ENCODE results near the gene CGREF1. TPM values are rescaled to one million over a fixed set of nuclear protein-coding genes. Genes with fewer than 3 reads are reported as not detected.

The CGREF1 gene
- total RNA-seq, 1 donor from 2014 or later, result 9.0 TPM

GRCh38 chr2:27070653-27071276, 48.2 kb downstream of the CGREF1 start:
- H3K4me1 Mint-ChIP-seq (ENCODE audit: low read depth), result peaks cover 46% of the 10 kb centered on the region
- peak overlapping the region; percentile 98 for H3K4me3 Mint-ChIP-seq (ENCODE audit: low read depth)
- H3K9me3 Mint-ChIP-seq, result no peaks in the 10 kb centered on the region
- peak overlapping the region; percentile 90 for H3K27ac Mint-ChIP-seq
- H3K27me3 Mint-ChIP-seq (ENCODE audit: low read depth), result no peaks in the 10 kb centered on the region
- H3K36me3 Mint-ChIP-seq (ENCODE audit: low read depth), result peaks cover 45% of the 10 kb centered on the region
- intact Hi-C loops (cut with micrococcal nuclease), result loop anchor here (1.0 kb wide), 3 partner anchors 11 to 20 kb away; partner anchors contain the start of gene KHK
- DNase-seq (ENCODE audit: low spot score), result no peak

GRCh38 chr2:27069961-27070618, 48.8 kb downstream of the CGREF1 start:
- H3K4me3 Mint-ChIP-seq (ENCODE audit: low read depth), result peak overlapping the region; percentile 98
- peak overlapping the region; percentile 47 for H3K27ac Mint-ChIP-seq
- intact Hi-C loops (cut with micrococcal nuclease), result no loop called here
- H3K4me1 Mint-ChIP-seq (ENCODE audit: low read depth), result peaks cover 44% of the 10 kb centered on the region
- no peaks in the 10 kb centered on the region for H3K27me3 Mint-ChIP-seq (ENCODE audit: low read depth)
- DNase-seq (ENCODE audit: low spot score), result no peak
- H3K9me3 Mint-ChIP-seq, result no peaks in the 10 kb centered on the region
- H3K36me3 Mint-ChIP-seq (ENCODE audit: low read depth), result peaks cover 52% of the 10 kb centered on the region

DNA sequence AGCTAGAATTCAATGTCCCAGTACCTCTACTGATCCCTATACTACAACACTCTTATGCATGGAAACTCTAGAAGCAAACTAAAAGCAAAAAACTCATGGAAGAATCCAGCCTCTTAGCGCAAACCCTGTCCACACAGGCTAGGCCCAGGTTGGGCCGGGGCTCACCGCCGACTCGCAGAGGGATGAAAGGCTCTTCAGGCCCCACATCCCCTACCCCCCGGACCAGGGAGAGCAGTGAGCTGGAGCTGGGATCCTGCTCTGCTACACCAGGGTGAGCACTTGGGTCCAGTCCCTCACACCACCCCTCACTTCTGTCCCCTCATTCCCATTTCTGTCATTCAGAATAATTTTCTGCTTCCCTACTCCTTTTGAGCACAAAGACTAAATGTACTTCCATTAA, 49.5 kb downstream of the CGREF1 start:
- H3K9me3 Mint-ChIP-seq, result no peaks in the 10 kb centered on the region
- no peak for DNase-seq (ENCODE audit: low spot score)
- H3K36me3 Mint-ChIP-seq (ENCODE audit: low read depth), result peaks cover 55% of the 10 kb centered on the region
- peak overlapping the region; percentile 98 for H3K4me3 Mint-ChIP-seq (ENCODE audit: low read depth)
- intact Hi-C loops (cut with micrococcal nuclease), result no loop called here
- H3K27me3 Mint-ChIP-seq (ENCODE audit: low read depth), result no peaks in the 10 kb centered on the region
- H3K4me1 Mint-ChIP-seq (ENCODE audit: low read depth), result peaks cover 38% of the 10 kb centered on the region
- peak overlapping the region; percentile 47 for H3K27ac Mint-ChIP-seq

- no peaks in the 10 kb centered on the region for H3K27me3 Mint-ChIP-seq (ENCODE audit: low read depth)
- no peak for DNase-seq (ENCODE audit: low spot score)
- H3K27ac Mint-ChIP-seq, result no peak overlapping the region
- intact Hi-C loops (cut with micrococcal nuclease), result no loop called here
- H3K9me3 Mint-ChIP-seq, result no peaks in the 10 kb centered on the region
- H3K4me1 Mint-ChIP-seq (ENCODE audit: low read depth), result peaks cover 28% of the 10 kb centered on the region
- H3K4me3 Mint-ChIP-seq (ENCODE audit: low read depth), result no peak overlapping the region
- peaks cover 68% of the 10 kb centered on the region for H3K36me3 Mint-ChIP-seq (ENCODE audit: low read depth)
These were observed 51.5 kb downstream of the CGREF1 start for GRCh38 chr2:27067385-27067784.

- peaks cover 20% of the 10 kb centered on the region for H3K4me1 Mint-ChIP-seq (ENCODE audit: low read depth)
- H3K4me3 Mint-ChIP-seq (ENCODE audit: low read depth), result no peak overlapping the region
- no peaks in the 10 kb centered on the region for H3K9me3 Mint-ChIP-seq
- no peak for DNase-seq (ENCODE audit: low spot score)
- H3K27ac Mint-ChIP-seq, result no peak overlapping the region
- intact Hi-C loops (cut with micrococcal nuclease), result no loop called here
- no peaks in the 10 kb centered on the region for H3K27me3 Mint-ChIP-seq (ENCODE audit: low read depth)
- H3K36me3 Mint-ChIP-seq (ENCODE audit: low read depth), result peaks cover 66% of the 10 kb centered on the region
These were observed 53.8 kb downstream of the CGREF1 start for GRCh38 chr2:27065128-27065527.

DNA sequence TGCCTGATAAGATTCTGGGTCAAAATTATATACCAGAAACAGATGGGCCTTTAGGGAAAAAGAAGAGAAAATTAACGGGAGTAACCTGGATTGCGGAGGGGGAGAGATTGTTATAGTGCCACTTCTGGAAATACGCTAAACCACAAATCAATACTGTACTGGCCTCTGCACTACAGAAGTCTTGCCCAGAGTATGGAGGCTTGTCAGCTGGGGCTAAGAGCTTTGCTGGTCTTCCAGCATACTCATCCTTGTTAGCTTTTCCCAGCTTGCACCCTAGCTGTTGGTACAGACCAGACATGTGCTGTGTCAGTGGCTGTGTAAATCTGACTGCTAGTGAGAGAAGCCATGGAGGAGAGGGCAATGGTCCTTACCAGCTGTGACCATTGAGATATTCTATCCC, 58.6 kb downstream of the CGREF1 start:
- Mint-ChIP-seq H3K36me3 (ENCODE audit: low read depth) (peaks cover 43% of the 10 kb centered on the region), H3K27me3 (ENCODE audit: low read depth) (no peaks in the 10 kb centered on the region), H3K4me1 (ENCODE audit: low read depth) (peaks cover 3% of the 10 kb centered on the region), H3K4me3 (ENCODE audit: low read depth) (no peak overlapping the region), H3K9me3 (no peaks in the 10 kb centered on the region), H3K27ac (no peak overlapping the region)
- intact Hi-C loops (cut with micrococcal nuclease), result no loop called here
- DNase-seq (ENCODE audit: low spot score), result no peak

- H3K27me3 Mint-ChIP-seq (ENCODE audit: low read depth), result no peaks in the 10 kb centered on the region
- intact Hi-C loops (cut with micrococcal nuclease), result no loop called here
- no peak for DNase-seq (ENCODE audit: low spot score)
- H3K4me3 Mint-ChIP-seq (ENCODE audit: low read depth), result no peak overlapping the region
- H3K27ac Mint-ChIP-seq, result no peak overlapping the region
- peaks cover 42% of the 10 kb centered on the region for H3K36me3 Mint-ChIP-seq (ENCODE audit: low read depth)
- H3K4me1 Mint-ChIP-seq (ENCODE audit: low read depth), result peaks cover 3% of the 10 kb centered on the region
- H3K9me3 Mint-ChIP-seq, result no peaks in the 10 kb centered on the region
These were observed 59.6 kb downstream of the CGREF1 start for GRCh38 chr2:27059141-27059820.

- Mint-ChIP-seq H3K36me3 (ENCODE audit: low read depth) (peaks cover 39% of the 10 kb centered on the region), H3K9me3 (no peaks in the 10 kb centered on the region), H3K4me1 (ENCODE audit: low read depth) (peaks cover 3% of the 10 kb centered on the region), H3K4me3 (ENCODE audit: low read depth) (no peak overlapping the region), H3K27ac (no peak overlapping the region), H3K27me3 (ENCODE audit: low read depth) (no peaks in the 10 kb centered on the region)
- intact Hi-C loops (cut with micrococcal nuclease), result no loop called here
- no peak for DNase-seq (ENCODE audit: low spot score)
These were observed 60.7 kb downstream of the CGREF1 start for GRCh38 chr2:27058210-27058609.

DNA sequence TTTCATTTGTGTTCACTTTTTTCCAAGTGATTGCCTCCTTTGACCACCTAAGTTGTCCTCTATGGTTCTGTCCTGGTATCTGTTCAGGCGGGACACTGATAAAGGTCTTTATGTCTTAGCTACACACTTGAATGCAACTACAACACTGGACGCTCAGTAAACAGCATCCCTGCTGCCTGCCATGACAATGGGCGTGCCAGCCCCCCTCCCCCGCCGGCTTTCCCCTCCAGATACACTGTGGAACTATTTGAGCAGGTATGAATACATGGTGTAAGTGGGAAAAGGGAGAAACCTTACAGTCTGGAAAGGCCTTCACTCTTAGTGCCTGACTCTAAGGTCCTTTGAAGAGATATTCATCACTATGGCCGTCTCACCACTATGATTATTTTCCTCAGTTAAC, 61.7 kb downstream of the CGREF1 start:
- no peak for DNase-seq (ENCODE audit: low spot score)
- Mint-ChIP-seq H3K4me1 (ENCODE audit: low read depth) (peaks cover 1% of the 10 kb centered on the region), H3K27me3 (ENCODE audit: low read depth) (no peaks in the 10 kb centered on the region), H3K36me3 (ENCODE audit: low read depth) (peaks cover 31% of the 10 kb centered on the region), H3K27ac (no peak overlapping the region), H3K4me3 (ENCODE audit: low read depth) (no peak overlapping the region), H3K9me3 (no peaks in the 10 kb centered on the region)
- intact Hi-C loops (cut with micrococcal nuclease), result no loop called here

DNA sequence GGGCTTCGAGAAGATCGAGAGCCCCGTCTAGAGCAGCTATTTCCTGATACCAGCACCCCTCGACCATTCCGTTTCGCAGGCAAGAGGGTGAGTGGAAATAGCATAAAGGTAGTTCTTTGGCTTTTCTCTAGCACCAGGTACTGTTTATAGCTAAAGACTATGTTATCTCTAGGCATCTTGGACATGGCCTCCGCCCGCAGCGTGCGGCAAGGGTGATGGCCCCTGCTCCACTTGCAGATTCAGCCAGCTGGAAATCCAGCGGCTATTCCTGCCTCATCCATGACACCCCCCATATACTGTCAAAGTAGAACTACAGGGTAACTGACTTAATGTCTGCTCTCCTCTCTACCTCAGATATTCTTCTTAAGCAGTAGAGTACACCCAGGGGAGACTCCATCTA, 64.2 kb downstream of the CGREF1 start:
- Mint-ChIP-seq H3K27me3 (ENCODE audit: low read depth) (peaks cover 2% of the 10 kb centered on the region), H3K9me3 (no peaks in the 10 kb centered on the region), H3K4me3 (ENCODE audit: low read depth) (no peak overlapping the region), H3K36me3 (ENCODE audit: low read depth) (peaks cover 26% of the 10 kb centered on the region), H3K27ac (no peak overlapping the region), H3K4me1 (ENCODE audit: low read depth) (peaks cover 8% of the 10 kb centered on the region)
- DNase-seq (ENCODE audit: low spot score), result no peak
- intact Hi-C loops (cut with micrococcal nuclease), result no loop called here

- Mint-ChIP-seq H3K4me3 (ENCODE audit: low read depth) (no peak overlapping the region), H3K27ac (no peak overlapping the region), H3K27me3 (ENCODE audit: low read depth) (peaks cover 2% of the 10 kb centered on the region), H3K4me1 (ENCODE audit: low read depth) (peaks cover 11% of the 10 kb centered on the region), H3K9me3 (no peaks in the 10 kb centered on the region), H3K36me3 (ENCODE audit: low read depth) (peaks cover 25% of the 10 kb centered on the region)
- DNase-seq (ENCODE audit: low spot score), result no peak
- intact Hi-C loops (cut with micrococcal nuclease), result no loop called here
These were observed 65.2 kb downstream of the CGREF1 start for GRCh38 chr2:27053776-27054175.

DNA sequence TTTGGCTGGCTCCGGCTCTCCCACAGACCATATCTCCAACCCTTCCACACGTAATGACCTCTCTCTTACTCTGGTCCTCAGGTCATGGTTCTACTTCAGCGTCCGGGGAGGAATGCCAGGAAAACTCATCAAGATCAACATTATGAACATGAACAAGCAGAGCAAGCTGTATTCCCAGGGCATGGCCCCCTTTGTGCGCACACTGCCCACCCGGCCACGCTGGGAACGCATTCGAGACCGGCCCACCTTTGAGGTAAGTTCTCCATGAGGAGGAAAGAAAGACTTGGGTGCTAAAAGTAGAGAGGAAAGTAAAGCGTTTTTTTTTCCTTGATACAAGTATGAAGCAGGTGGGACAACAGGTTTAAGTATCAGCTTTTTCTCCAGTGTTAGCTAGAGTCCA, 65.6 kb downstream of the CGREF1 start:
- H3K4me1 Mint-ChIP-seq (ENCODE audit: low read depth), result peaks cover 11% of the 10 kb centered on the region
- H3K36me3 Mint-ChIP-seq (ENCODE audit: low read depth), result peaks cover 21% of the 10 kb centered on the region
- H3K9me3 Mint-ChIP-seq, result no peaks in the 10 kb centered on the region
- intact Hi-C loops (cut with micrococcal nuclease), result no loop called here
- H3K4me3 Mint-ChIP-seq (ENCODE audit: low read depth), result peak overlapping the region; percentile 52
- peaks cover 2% of the 10 kb centered on the region for H3K27me3 Mint-ChIP-seq (ENCODE audit: low read depth)
- DNase-seq (ENCODE audit: low spot score), result no peak
- no peak overlapping the region for H3K27ac Mint-ChIP-seq
